ENCODE results near the gene CAMK1D.

The CAMK1D gene

DNA sequence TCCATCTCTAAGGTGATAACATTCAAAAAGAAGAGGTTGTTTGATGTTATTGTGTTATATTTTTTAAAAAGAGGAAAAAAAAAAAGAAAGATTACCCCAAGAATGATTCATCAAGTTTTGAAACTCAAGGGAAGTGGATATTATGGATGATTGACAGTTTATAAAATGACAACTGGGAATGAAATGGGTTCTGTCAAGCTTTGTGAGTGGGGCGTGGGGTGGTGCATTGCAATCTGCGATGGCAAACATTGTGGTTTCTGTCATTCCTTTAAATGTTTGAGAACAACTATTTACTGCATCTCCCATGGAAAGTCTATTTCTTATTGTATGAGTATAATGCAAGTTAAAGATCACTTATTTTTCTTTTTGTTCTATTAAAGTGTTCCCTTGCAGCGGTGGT lies 355.1 kb downstream of the CAMK1D start:
- TF ChIP-seq, protein P1, sequence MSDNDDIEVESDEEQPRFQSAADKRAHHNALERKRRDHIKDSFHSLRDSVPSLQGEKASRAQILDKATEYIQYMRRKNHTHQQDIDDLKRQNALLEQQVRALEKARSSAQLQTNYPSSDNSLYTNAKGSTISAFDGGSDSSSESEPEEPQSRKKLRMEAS (IDR thresholded peaks at IDR 0.05; ENCODE audit: low read depth, low read length) = no peak
- TF ChIP-seq POLR2A (IDR thresholded peaks at IDR 0.05; ENCODE audit: extremely low read depth, insufficient read length) (no peak), MYC (IDR thresholded peaks at IDR 0.05; ENCODE audit: low read depth, low read length) (no peak)
- TF ChIP-seq, protein P2, sequence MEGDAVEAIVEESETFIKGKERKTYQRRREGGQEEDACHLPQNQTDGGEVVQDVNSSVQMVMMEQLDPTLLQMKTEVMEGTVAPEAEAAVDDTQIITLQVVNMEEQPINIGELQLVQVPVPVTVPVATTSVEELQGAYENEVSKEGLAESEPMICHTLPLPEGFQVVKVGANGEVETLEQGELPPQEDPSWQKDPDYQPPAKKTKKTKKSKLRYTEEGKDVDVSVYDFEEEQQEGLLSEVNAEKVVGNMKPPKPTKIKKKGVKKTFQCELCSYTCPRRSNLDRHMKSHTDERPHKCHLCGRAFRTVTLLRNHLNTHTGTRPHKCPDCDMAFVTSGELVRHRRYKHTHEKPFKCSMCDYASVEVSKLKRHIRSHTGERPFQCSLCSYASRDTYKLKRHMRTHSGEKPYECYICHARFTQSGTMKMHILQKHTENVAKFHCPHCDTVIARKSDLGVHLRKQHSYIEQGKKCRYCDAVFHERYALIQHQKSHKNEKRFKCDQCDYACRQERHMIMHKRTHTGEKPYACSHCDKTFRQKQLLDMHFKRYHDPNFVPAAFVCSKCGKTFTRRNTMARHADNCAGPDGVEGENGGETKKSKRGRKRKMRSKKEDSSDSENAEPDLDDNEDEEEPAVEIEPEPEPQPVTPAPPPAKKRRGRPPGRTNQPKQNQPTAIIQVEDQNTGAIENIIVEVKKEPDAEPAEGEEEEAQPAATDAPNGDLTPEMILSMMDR (IDR thresholded peaks at IDR 0.05; ENCODE audit: low read depth, low read length) = no peak
- no peak for DNase-seq (ENCODE audit: low read depth)
- no peak overlapping the region for H3K4me3 ChIP-seq (ENCODE audit: low read depth, low read length)

DNA sequence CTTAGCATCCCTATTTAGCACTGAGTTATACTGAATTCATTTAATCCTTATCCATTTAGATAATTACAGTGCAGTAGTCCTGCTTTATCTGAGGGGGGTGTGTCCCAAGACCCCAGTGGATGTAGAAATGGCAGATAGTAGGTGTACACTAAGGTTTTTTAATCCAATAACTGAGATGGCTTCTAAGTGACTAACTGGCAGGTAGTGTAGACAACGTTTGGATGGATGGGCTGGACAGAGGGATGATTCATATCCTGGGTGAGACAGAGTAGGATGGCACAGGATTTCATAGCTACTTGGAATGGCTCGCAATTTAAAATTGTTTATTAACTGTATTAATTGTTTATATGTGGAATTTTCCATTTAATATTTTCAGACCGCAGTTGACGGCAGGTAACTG lies 356.6 kb downstream of the CAMK1D start:
- DNase-seq (ENCODE audit: low read depth) = no peak
- TF ChIP-seq POLR2A (IDR thresholded peaks at IDR 0.05; ENCODE audit: extremely low read depth, insufficient read length) = no peak
- TF ChIP-seq, protein P1 (IDR thresholded peaks at IDR 0.05; ENCODE audit: low read depth, low read length) = no peak
- TF ChIP-seq, protein P2 (IDR thresholded peaks at IDR 0.05; ENCODE audit: low read depth, low read length) = no peak
- no peak for TF ChIP-seq MYC (IDR thresholded peaks at IDR 0.05; ENCODE audit: low read depth, low read length)
- no peak overlapping the region for H3K4me3 ChIP-seq (ENCODE audit: low read depth, low read length)

DNA sequence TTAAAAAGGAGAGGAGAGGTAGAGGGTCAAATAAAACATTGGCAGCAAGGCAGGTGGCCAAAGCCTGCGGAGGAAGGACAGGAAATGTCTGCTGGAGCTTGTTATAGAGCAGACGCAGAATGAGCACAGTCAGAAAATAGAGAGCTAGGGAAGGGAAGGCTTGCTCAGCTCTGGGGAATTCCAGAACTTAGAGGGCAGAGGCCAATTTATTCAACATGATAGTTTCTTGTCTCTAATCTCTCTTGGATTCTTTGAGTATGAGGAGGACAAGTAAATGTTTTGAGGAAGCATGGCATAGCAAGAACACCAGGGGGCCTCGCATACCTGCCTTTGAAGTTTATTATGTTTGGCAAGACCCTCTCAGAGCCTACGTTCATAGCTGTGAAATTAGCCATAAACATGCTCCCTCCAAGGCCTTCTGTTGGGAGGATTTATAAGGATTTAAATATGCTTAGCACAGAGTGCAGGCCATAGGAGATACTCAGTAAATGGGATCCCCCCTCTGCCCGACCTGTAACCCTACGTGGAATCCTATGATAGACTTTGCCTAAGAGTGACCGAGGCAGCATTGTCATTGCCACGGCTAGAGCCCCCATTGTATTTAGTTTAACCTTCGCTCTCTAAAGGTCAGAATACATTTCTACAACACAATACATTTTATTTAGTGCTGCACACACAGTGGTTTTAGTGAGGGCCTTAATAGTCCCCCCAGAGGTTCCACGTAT lies 358.3 kb downstream of the CAMK1D start:
- H3K4me3 ChIP-seq (ENCODE audit: low read depth, low read length) = no peak overlapping the region
- peak; percentile 65 for DNase-seq (ENCODE audit: low read depth)
- no peak for TF ChIP-seq POLR2A (IDR thresholded peaks at IDR 0.05; ENCODE audit: extremely low read depth, insufficient read length)
- TF ChIP-seq MYC (IDR thresholded peaks at IDR 0.05; ENCODE audit: low read depth, low read length) = no peak
- TF ChIP-seq, protein P1 (IDR thresholded peaks at IDR 0.05; ENCODE audit: low read depth, low read length) = no peak
- TF ChIP-seq, protein P2 (IDR thresholded peaks at IDR 0.05; ENCODE audit: low read depth, low read length) = peak; percentile 54

DNA sequence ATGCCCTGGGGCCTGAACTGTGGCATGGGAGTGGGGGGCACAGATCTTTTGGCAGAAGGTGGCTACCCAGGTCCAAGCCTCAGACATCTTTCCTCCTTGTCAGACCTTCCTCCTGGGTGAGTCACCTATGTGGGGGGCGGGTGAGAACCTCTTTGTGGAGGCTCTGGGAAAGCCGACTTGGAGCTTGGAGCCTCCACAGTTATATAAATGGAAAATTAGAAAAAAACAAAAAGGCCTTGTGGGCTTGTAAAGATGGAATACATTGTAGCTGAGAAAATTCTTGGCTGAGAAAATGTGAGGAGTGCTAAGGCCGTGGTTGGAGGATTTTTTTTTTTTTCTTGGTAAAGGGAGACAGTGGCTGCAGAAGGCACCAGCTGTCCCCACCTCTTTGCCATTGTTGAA lies 359.7 kb downstream of the CAMK1D start:
- DNase-seq (ENCODE audit: low read depth) = no peak
- TF ChIP-seq, protein P2 (IDR thresholded peaks at IDR 0.05; ENCODE audit: low read depth, low read length) = no peak
- TF ChIP-seq MYC (IDR thresholded peaks at IDR 0.05; ENCODE audit: low read depth, low read length) (no peak), POLR2A (IDR thresholded peaks at IDR 0.05; ENCODE audit: extremely low read depth, insufficient read length) (no peak)
- TF ChIP-seq, protein P1 (IDR thresholded peaks at IDR 0.05; ENCODE audit: low read depth, low read length) = no peak
- no peak overlapping the region for H3K4me3 ChIP-seq (ENCODE audit: low read depth, low read length)

DNA sequence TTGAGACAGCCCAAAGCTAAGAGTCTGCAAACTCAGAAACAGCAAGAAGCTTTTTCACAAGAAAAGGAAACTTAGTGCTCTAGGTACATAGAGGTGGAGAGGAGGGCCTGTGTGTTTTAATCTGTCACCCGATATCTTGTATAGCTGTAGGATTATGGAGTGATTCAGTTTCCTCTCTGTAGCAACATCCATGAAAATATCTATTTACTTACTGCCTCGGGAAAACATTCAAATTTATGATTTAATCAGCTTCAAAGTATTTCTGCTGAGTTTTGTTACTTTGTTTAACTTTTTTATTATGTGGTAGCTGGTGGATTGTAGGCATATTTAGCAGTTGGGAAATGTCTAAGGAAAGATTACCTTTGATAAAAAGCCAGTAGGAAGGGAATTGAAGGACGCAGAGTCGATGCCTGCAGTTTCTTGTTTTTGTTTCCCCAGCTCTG lies 360.2 kb downstream of the CAMK1D start:
- no peak for TF ChIP-seq POLR2A (IDR thresholded peaks at IDR 0.05; ENCODE audit: extremely low read depth, insufficient read length)
- TF ChIP-seq, protein P2 (IDR thresholded peaks at IDR 0.05; ENCODE audit: low read depth, low read length) = no peak
- no peak for TF ChIP-seq MYC (IDR thresholded peaks at IDR 0.05; ENCODE audit: low read depth, low read length)
- H3K4me3 ChIP-seq (ENCODE audit: low read depth, low read length) = no peak overlapping the region
- no peak for DNase-seq (ENCODE audit: low read depth)

Data from NB4 (cell line).